ENCODE data around the gene PLCH1.

DNA sequence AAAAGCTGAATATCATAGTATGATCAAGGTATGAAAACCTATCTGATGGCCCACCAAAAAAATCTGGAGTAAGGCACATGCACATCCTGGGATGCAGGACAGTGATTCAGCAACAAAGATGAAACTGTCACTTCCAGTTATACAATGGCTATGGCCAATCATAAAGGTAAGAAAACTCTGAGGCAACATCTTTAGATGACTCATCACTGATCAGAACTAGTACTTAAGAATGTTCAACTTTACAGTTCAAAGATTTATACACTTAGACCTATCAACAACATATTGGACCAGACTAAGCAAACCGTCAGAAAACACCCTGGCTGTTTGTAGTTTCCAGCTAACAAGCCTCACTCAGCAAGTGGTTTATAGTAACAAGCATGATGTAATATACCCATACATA is 21.3 kb upstream of the PLCH1 start:
- no peak for TF ChIP-seq CTCF (IDR thresholded peaks at IDR 0.05 in 2 of 3, conservative IDR thresholded peaks at IDR 0.05 in 1 of 3; ENCODE audit: borderline replicate concordance in 1 of 3, insufficient read depth in 1 of 3, low read depth in 2 of 3, low read length in 2 of 3)
- TF ChIP-seq, protein P1, sequence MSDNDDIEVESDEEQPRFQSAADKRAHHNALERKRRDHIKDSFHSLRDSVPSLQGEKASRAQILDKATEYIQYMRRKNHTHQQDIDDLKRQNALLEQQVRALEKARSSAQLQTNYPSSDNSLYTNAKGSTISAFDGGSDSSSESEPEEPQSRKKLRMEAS (IDR thresholded peaks at IDR 0.05), result no peak
- no peak for TF ChIP-seq POLR2A (IDR thresholded peaks at IDR 0.05; ENCODE audit: borderline replicate concordance, extremely low read depth, insufficient read depth, insufficient read length)
- TF ChIP-seq SP1 (IDR thresholded peaks at IDR 0.05; ENCODE audit: low read depth), result no peak
- no peak for TF ChIP-seq RAD21 (IDR thresholded peaks at IDR 0.05; ENCODE audit: low read depth)
